Mammary epithelial cell (primary cell): ENCODE results near the gene AQR.

Experiments
- EZH2 ChIP-seq: IDR thresholded peaks from 2 replicates; pipeline ENCODE4 v1.6.1; 2012; ENCODE audit warnings: low read length, inconsistent platforms, borderline replicate concordance
- TF ChIP-seq, protein P1 (sequence below), 2 donors: IDR thresholded peaks in 1 of 2; conservative IDR thresholded peaks in 1 of 2; 2 replicates each; pipeline ENCODE4 v1.5.1; 2011 to 2012; ENCODE audit warnings: inconsistent platforms in 2 of 2, low read length in 2 of 2, mild to moderate bottlenecking in 2 of 2, control low read depth in 1 of 2, low read depth in 1 of 2; ENCODE audit not compliant: insufficient read depth in 1 of 2; ENCODE audit errors: extremely low read depth in 1 of 2

DNA sequence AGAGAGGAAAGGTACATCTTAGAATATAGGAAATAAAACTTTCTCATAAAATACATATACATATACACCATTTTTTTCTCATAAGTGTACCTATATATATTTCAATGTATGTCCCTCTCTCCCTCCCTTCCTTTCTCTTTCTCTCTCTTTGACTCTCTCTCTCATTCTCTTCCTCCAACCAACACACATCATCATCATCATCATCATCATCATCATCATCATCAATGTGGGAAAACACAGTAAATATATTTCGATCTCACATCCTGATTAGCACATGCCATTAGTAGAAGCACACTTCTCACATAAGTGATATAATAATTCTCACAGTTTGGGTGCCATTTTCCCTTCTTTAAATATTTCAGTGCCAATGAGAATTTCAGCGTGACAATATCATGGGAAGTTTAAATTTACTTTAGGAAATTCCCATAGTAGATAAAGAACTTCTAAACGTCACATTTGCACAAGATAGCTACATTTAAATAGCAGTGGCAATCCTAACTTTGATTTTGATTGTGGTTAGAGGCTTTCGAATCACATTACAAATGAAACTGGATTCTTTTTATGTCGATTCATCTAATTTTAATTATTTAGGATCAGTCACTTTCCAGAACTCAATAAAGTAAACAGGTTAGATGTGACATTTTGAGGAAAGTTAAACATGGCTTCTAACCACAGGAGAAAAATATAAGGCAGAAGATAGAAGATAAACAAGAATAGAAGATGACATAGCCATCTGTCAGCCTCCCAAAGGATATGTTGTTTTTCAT, 141.2 kb downstream of the AQR start:
- TF ChIP-seq, protein P1, sequence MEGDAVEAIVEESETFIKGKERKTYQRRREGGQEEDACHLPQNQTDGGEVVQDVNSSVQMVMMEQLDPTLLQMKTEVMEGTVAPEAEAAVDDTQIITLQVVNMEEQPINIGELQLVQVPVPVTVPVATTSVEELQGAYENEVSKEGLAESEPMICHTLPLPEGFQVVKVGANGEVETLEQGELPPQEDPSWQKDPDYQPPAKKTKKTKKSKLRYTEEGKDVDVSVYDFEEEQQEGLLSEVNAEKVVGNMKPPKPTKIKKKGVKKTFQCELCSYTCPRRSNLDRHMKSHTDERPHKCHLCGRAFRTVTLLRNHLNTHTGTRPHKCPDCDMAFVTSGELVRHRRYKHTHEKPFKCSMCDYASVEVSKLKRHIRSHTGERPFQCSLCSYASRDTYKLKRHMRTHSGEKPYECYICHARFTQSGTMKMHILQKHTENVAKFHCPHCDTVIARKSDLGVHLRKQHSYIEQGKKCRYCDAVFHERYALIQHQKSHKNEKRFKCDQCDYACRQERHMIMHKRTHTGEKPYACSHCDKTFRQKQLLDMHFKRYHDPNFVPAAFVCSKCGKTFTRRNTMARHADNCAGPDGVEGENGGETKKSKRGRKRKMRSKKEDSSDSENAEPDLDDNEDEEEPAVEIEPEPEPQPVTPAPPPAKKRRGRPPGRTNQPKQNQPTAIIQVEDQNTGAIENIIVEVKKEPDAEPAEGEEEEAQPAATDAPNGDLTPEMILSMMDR (conservative IDR thresholded peaks at IDR 0.05 in 1 of 2, IDR thresholded peaks at IDR 0.05 in 1 of 2; ENCODE audit: extremely low read depth in 1 of 2, insufficient read depth in 1 of 2, low read depth in 1 of 2, low read length in 2 of 2) = no peak
- TF ChIP-seq EZH2 = no peak
